ENCODE data around the gene TMEM263.

- TF ChIP-seq EZH2phosphoT487 (IDR thresholded peaks at IDR 0.05; ENCODE audit: borderline replicate concordance, low read depth) = no peak
- TF ChIP-seq CTCF (IDR thresholded peaks at IDR 0.05) = no peak
- TF ChIP-seq TEAD4 (IDR thresholded peaks at IDR 0.05; ENCODE audit: borderline replicate concordance, insufficient read depth) = no peak
- TF ChIP-seq TAF1 (IDR thresholded peaks at IDR 0.05; ENCODE audit: borderline replicate concordance, low read depth, low read length) = no peak
- TF ChIP-seq FOXM1 (IDR thresholded peaks at IDR 0.05; ENCODE audit: low read depth) = no peak
- no peak for TF ChIP-seq MAX (IDR thresholded peaks at IDR 0.05; ENCODE audit: low read depth)
- no peak for TF ChIP-seq YY1 (IDR thresholded peaks at IDR 0.05; ENCODE audit: low read depth)
Observed at GRCh38 chr12:106971065-106971464, 15.4 kb downstream of the TMEM263 start.
